ENCODE measurements around the gene LRRTM2. TPM values are rescaled to one million over a fixed set of nuclear protein-coding genes. Genes with fewer than 3 reads are reported as not detected.
A peak's percentile ranks its signal among the peaks of the same experiment; 100 is the strongest.

LRRTM2 gene
- total RNA-seq, 1 experiment from 2014 or later, result 0.12 TPM

DNA sequence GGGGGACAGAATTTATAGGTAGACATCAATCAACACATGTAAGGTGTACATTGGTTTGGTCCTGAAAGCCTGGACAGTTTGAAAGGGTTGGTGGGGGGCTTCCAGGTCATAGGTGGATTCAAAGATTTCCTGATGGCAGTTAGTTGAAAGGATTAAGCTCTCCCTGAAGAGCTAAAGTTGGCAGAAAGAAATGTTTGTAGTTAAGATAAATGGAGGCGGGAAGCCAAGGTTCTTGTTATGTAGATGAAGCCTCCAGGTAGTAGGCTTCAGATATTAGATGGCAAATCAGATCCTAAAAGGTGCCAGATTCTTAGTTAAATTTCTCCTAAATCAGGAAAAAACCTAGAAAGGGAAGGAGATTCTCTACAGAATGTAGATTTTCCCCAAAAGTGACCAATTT lies 9.0 kb upstream of the LRRTM2 start:
- DNase-seq (ENCODE audit: low read depth), result no peak

DNA sequence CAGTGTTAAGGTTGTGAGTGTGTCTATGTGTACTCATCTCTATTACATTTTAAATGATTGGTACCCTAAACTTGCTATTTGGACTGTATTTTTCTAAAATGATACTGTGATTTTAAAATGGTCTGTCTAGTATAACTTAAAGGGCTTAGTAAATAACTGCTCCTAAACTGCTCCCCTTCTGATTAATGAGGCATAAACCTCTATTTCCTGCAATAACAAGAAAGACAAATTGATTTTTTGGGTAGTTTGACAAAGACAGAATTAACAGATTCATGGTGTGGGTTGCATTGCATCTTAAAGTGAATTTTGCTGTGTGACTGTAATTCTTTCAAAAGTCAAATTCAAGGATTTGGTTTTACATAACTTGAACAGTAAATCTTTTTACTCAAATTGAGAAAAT lies 8.1 kb upstream of the LRRTM2 start:
- DNase-seq (ENCODE audit: low read depth), result no peak

DNA sequence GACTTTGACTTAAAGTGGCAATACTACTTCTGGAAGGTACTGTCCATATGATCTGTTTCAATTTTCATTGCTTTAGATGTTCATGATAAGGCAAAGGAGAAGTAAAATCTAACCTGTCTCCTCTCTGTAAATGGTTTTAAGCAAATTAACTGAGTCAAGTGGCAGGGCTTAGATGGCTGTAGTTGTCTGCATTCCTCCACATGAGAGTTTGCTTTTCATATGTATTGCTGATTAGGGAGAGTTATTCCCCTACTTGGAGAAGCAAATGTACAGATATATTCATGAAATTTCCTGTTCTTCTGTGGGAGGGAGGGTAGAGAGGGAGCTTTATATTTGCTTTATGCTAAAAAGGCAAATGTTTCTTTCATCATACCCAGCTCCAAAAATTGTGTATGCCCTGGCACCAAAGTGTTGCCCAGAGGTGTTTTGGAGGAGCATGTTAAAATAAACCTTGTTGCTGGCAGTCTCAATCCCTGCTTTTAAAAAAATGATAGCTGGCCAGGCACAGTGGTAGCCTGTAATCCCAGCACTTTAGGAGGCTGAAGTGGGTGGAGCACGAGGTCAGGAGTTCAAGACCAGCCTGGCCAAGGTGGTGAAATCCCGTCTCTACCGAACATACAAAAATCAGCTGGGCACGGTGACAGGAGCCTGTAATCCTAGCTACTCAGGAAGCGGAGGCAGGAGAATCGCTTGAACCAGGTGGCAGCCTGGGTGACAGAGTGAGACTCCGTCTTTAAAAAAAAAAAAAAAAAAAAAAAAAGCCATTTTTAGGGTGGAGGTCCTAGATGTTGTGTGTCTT lies 3.5 kb upstream of the LRRTM2 start:
- DNase-seq (ENCODE audit: low read depth), result no peak

DNA sequence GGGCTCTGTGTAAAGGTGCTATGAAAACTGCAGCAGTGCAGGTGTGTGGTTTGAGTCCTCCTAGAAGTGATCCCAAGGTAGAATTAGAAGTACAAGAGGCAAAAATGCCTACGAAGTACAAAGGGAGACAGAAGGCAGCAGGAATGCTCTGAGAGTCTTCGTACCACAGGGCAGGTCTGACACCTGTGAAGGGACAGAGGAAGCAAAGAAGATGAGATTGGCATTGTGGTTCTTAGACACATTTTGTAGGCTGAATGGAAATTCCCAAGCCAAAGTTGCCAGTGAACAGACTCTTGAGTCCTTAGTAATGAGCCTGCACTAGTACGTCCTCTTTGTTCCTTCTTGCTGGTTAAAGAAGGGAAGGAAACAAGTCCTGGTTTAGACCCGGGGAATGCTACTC lies 1.7 kb upstream of the LRRTM2 start:
- no peak for DNase-seq (ENCODE audit: low read depth)

DNA sequence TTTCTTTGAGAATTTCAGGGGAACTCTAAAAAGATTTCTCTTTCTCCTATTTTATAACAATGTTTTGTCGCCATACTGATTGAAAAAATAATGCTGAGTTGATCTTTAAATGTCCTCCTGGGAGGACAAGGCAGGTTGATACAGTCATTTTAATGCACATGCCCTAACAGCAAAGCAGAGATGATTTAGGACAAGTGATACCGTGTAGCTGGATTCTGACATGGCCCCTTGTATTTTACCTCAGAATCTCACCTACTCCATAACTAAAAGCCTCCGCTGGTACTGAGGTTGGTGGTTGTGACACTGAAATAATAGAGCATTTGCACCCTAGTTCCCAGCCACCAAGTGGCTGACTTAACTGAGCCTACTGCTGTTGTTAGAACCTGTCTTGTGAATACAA lies 811 bp upstream of the LRRTM2 start:
- no peak for DNase-seq (ENCODE audit: low read depth)

DNA sequence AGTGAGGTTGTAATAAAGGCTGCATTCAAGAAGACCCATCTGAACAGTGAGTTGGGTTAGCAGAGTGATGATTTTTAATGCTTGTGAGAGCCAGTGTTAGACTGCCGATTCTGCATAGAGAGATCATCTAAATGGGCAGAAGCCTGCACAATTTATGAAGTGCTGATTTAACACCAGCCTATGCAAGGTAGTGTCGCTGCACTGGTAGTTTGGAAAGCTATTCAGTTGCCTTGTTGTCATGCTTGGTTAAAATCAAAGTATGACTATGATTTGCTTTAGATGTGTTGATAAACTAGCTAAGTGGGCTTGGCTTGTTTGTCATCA lies 379 bp upstream of the LRRTM2 start:
- no peak for DNase-seq (ENCODE audit: low read depth)

DNA sequence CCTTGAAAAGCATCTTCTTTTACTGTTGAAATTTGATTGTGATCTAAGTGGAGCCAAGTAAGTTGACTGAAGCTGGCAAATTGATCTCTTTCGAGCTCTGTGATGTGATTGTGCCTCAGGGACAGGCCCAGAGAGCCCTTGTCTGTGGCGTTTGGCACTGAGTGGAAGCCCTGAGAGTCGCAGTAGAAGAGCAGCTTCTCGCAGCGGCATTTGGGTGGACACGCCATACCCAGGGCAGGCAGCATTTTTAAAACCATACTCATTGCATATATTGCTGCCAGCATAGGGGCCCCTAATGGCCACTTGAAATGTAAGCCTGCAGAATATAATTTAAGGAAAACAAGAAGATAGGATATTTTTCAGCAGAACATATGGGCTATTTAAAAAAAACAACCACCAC lies 894 bp downstream of the LRRTM2 start:
- peak; percentile 24 for DNase-seq (ENCODE audit: low read depth)

DNA sequence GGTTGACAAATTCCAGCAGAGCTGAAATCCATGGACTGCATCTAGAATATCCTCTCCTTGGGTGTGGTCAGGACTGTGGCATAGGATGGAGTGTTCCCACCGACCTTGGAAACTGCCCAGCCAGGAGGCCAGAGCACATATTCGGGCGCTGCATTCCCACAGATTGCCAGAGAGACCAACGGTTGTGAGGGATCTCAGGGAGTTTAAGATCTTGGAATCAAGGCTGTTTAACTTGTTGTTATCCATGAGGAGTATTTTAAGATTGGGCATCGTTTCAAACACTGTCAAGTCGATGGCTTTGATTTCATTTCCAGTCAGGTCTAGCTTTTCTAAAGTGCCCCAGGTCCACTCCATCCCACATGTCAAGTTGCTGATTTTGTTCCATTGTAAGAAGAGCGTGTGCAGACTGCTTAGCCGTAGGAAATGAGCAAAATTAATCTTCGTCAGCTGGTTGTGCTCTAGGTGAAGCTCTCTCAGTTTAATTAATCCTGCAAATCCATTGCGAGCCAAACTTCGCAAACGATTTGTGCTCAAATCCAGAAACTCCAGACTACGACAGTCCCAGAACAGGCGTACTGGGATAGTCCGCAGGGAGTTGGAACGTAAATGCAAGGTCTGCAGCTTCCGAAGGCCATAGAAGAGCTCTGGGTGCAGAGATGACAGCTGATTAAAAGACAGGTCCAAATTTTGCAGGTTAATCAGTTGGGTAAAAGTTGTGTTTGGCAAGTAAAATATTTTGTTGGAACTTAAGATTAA lies 1.5 kb downstream of the LRRTM2 start:
- no peak for DNase-seq (ENCODE audit: low read depth)

DNA sequence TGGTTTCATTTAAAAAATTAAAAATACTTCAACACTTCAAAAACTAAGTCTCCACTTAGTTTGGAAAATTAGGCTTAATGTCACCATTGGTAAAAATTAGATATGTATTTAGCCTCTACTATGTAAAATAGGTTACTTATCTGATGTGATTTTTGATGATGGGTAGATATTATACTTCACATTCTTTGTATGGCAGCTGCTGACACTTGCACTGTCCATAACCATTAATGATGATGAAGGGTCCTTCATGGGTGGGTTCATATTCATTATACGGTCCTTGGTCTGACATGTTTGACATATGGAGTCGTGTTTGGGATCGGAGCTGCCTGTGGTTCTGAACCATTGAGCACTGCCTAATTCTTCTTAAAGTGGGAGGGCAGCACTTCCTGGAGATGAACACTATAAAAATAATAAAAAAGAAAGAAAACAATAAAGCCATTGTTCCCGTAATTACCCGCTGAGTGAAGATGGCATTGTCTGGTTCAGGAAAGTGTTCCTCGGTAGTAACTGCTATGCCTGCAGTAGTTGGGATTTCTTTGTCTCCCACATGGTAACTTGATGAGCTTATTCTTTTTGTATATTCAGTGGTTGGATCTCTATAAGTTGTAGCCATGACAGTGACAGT lies 2.2 kb downstream of the LRRTM2 start:
- DNase-seq (ENCODE audit: low read depth), result peak; percentile 28

DNA sequence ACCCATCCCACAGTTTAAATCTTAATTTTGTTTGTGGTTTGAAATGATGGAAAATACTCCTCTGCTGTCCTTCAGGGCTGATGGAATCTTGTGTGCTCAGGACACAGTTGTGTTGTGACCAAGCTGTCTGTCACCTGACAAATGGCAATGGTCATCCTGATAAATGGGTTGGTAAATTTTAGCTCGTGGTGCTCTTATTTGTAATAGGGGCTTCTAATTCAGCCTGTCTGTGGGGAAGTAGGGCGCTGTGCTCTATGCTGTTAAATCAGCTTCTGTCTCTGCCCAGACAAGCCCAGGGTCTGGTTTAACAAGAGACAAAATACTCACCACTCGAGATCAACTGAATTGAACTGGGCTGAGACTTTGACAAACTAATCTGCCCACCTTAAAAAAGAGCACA lies 4.5 kb downstream of the LRRTM2 start:
- DNase-seq (ENCODE audit: low read depth), result no peak

DNA sequence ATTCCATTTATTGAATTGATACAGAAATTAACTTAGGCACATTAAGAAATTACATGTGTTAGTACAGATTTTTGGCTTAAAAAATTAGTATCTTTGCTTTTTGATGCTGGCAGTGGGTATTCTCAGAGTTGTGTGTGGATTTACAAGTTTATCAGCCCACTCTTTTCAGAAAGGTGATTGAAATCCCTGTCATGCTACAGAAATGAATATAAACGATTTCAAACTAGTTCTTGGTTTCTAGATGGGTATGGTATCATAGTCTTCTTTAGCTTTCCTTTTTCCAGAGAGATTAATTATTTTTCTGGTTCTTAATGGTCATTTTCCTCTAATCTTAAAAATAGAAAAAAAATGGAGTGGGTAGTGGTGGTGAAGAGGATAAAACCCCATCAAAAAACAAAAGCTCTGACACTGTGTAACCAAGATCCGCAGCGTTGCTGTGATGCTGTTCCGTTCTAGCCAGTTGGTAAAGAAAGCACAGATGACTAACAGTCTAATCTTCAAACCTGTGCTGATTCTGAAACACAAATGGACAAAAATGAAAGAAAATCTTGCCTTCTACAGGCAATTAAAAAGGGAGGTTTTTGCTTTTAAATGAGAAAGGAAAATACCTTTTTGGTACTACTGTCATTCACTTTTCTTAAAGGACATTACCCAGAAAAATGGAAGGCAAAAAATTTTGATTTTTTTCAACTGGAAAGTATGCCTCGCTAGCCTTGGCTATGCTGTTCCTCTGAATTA lies 5.2 kb downstream of the LRRTM2 start:
- no peak for DNase-seq (ENCODE audit: low read depth)

DNA sequence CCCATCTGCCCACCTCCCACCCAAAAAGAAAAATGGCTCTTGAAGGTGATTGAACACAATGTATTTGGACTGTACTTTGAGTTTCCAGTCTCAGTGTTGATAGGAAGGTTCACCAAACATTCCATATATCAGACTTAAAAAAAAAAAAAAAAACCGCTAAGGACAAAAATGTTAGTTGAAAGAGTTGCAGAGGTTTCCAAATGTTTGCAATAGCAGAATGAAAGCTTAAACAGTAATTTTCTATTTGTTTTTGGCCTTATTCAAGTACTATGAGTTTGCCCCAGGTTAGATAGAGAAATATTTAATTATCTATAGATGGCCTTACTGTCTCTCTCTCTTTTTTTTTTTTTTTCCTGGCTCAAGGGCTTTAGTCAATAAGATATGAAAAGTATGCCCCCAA lies 6.1 kb downstream of the LRRTM2 start:
- DNase-seq (ENCODE audit: low read depth), result no peak

DNA sequence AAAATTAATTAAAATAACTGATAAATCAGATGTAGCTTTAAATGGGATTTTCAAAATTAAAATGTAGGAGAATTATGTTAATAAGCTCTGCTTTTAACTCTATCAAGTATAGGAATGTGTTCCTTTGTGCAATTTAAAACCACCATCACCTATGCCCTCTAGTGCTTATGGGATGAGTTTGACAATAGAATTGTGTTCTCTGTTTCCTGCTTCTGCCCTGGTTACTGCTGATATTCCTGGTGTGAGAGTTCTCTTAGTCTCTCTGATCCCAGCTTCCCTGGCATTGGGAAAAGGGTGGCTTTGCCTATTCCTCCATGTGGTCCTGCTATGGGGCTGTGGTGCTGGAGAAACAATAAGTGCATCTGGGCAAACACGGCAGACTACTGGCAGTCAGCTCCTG lies 8.1 kb downstream of the LRRTM2 start:
- no peak for DNase-seq (ENCODE audit: low read depth)

DNA sequence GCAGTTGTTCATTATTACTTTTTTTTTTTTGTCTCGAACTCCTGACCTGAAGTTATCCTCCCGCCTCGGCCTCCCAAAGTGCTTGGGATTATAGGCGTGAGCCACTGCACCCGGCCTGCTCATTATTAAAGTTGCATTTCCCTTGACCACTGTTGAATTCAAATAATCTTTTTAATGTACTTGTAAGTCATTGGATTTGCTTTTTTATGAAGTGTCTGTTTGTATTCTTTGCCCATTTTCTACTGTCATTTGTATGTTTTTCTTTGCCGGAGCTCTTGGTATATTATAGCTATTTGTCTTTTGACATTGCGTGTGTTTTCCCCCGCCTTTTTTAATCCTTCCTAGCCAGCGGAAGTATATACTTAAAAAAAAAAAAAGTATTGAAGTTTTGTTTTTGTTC lies 22.0 kb downstream of the LRRTM2 start:
- DNase-seq (ENCODE audit: low read depth), result no peak

DNA sequence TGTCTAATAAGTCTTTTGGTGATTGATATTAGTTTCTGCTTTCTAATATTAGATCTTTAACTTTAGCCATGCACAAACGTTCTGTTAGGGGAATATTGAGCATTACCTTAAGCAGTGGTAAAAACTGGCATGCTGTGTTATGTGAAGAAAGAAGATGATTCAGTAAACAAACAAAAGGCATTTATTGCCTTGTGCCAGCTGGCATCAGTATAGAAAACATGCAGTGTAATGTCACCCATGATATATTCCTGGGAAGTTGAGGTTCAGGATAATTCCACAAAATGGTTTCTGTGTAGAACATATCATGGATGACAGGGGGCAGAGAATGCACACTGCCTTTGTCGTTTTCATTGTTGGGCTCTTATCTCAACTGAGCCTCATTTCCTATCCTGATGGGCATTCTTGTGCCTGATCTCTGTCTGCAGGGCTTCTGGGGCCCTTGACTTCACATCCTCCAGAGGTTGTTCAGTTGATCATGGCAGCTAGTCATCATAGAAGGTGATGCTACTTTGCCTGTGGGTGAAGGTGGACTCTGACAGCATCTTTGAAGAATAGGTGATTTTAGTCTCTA lies 24.2 kb downstream of the LRRTM2 start:
- no peak for DNase-seq (ENCODE audit: low read depth)

DNA sequence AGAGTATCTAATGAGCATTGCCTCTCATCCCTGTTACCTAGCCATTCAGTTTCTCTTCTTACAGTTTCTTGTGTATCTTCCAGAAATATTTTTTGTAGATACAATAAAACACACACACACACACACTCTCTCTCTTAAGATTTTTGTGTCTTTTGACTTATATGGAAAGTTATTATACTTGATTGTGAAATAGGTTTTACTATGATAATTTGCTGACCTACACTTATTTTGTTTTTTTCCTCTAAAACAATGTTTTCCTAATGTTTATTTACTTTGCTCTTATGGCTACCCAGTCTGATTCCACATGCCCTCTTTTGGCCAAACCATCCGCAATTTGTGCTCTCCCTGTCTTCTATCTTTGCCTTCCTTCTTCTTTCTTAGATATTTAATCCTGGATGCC lies 25.3 kb downstream of the LRRTM2 start:
- DNase-seq (ENCODE audit: low read depth), result no peak

DNA sequence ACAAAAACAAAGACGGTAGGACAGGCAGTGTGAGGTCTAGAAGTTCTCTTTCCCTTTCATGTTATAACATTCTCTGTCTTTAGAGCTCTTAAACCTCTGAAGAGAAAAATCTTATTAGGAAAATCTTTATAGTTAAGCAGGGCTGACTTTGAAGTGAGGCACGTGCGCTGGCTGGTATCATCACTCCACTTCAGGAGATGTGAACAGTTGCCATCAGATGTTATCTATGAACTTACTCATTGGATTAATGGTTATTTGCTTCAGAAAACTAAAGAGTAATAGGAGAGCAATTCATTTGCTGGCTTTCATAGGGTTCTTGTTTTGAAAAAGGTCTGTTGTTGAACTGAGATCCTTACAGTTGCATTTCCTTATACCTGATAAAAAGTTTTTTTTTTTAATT lies 25.7 kb downstream of the LRRTM2 start:
- peak; percentile 37 for DNase-seq (ENCODE audit: low read depth)

DNA sequence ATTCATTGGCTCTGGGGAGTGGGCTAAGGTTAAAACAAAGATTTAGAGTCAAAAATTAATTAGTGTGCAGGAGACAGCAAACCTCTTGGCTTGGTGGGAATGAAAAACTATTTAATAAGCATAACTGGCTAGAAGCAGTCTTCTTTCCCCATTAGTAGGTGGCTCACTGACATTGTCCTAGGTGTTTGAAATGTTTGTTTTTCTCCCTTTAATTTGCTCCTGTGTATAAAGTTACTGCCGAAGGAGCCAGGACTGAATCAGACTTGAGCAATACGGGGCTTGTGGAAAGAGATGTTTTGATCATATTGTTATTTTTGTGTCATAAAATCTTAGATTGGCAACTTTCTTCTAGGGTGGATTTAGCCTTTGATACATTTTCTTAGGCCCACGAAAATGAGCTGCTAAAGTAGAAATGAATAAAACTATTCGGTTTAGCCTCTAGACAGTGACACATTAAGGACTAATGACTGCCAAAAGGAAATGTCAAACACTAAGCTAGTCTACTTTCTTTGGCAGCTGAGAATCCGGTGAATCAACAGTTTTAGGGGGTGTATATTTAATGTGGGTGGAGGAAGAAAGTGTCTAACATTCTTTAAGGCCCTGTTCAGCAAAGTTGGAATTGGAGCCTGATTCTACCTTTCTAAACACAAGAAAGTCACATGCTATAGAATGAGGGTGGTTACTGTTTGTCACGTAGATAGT lies 30.2 kb downstream of the LRRTM2 start:
- DNase-seq (ENCODE audit: low read depth), result peak; percentile 55

DNA sequence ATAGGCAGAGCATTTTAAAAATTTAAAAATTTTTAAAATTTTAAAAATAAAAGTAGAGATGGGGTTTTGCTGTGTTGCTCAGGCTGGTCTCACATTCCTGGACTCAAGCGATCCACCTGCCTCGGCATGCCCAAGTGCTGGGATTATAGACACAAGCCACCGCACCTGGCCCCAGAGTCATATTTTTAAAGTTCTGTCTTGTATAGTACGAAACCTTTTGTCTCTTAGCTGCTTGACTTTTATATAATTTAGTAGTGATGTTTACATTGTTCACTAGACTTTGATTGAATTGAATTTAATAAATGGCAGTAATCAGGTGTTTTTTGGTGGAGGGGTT lies 31.0 kb downstream of the LRRTM2 start:
- DNase-seq (ENCODE audit: low read depth), result no peak

DNA sequence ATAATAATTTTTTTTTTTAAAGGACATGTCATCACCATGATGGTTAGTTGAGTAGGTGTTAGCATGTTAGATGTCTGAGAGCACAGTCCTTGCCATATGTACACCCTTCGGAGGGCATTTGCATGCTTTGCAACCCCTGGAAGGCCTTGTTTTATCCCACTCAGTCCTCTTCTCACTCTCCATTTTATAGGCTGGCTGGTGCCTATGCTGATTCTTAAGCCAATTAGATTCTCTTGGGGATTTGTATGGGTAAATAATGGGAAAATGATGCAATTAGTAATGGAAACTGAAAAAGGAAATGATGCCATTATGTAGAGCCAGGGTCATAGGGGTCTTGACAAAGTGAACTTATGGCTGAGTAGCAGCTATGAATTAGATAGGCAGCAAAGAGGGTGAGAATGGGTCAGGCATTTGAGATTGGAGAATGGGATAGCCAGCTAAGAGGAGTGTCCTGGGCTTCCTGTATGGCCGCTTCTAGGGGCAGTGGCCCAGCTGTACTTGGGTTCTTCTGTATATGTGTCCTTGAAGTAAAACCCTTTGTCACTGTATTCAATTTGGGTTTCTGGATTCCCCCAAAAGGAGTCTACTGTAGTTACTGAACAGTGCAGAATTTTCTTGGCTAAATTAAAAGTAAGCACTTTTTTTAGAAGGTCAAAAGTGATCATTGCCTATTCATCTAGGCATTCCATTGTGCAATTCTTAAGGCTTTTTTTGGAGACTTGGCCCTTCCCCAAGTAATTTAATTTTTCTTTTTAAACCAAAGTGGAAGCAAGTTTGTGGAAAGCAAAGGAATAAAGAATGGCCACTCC lies 31.6 kb downstream of the LRRTM2 start:
- DNase-seq (ENCODE audit: low read depth), result no peak

DNA sequence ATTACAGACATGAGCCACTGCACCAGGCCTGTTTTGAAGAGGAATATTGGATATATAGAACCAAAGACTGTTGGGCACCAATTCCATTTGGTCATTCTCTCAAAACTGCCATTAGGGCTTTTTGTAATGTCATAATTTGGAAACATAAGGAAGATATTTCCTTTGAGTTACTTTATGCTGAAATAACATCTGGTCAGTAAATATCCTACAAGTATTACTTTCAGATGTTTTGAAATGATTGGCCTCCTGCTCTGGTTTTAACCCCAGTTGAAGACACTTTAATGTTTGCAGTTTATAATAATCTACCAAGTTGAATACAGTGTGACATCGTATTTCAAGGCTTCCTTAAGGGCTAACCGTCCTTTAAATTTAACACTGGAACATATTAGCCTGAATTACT lies 33.6 kb downstream of the LRRTM2 start:
- no peak for DNase-seq (ENCODE audit: low read depth)

Data from RPMI7951 (cell line).